Ureter (tissue), 1 donor: ENCODE results near the gene SEC61A2. TPM values are rescaled to one million over a fixed set of nuclear protein-coding genes. Genes with fewer than 3 reads are reported as not detected.
"Not testable (repeated sequence)": the region's sequence is repeated elsewhere in the genome, so short reads cannot be mapped to it uniquely, and the experiment has no call there.

Experiments
- DNase-seq: peaks from one replicate; pipeline ENCODE4 v3.0.0-alpha.2; 2020; ENCODE audit warnings: low spot score
- total RNA-seq: library from RNA; stranded (reverse); gene quantifications from one replicate; pipeline ENCODE4 v1.2.4, GENCODE V29; 2023
- donor health status: DM: yes; HTN: yes; CAD: no.

Gene SEC61A2
- total RNA-seq, 1 donor from 2014 or later, result 8.6 TPM

- DNase-seq, result no peak
These were observed 31.2 kb downstream of the SEC61A2 start for GRCh38 chr10:12160664-12161063.

- no peak for DNase-seq
These were observed 33.5 kb downstream of the SEC61A2 start for GRCh38 chr10:12162927-12163326.

- no peak for DNase-seq
These were observed 34.6 kb downstream of the SEC61A2 start for GRCh38 chr10:12164085-12164484.

GRCh38 chr10:12165036-12165435, 35.6 kb downstream of the SEC61A2 start:
- DNase-seq, result no peak

- no peak for DNase-seq
These were observed 36.7 kb downstream of the SEC61A2 start for GRCh38 chr10:12165999-12166775.

- not testable (repeated sequence) for DNase-seq
These were observed 42.0 kb downstream of the SEC61A2 start for GRCh38 chr10:12171512-12171911.

- no peak for DNase-seq
These were observed 48.2 kb downstream of the SEC61A2 start for GRCh38 chr10:12177642-12178041.

- DNase-seq, result no peak
These were observed 50.2 kb downstream of the SEC61A2 start for GRCh38 chr10:12179606-12180170.

GRCh38 chr10:12180221-12180974, 50.9 kb downstream of the SEC61A2 start:
- DNase-seq, result no peak

GRCh38 chr10:12181065-12181775, 51.7 kb downstream of the SEC61A2 start:
- DNase-seq, result no peak

- DNase-seq, result no peak
These were observed 54.7 kb downstream of the SEC61A2 start for GRCh38 chr10:12184165-12184564.

- DNase-seq, result no peak
These were observed 56.8 kb downstream of the SEC61A2 start for GRCh38 chr10:12186323-12186722.

- DNase-seq, result no peak
These were observed 57.9 kb downstream of the SEC61A2 start for GRCh38 chr10:12187321-12187905.

GRCh38 chr10:12188656-12189055, 59.2 kb downstream of the SEC61A2 start:
- no peak for DNase-seq

GRCh38 chr10:12189426-12189825, 59.9 kb downstream of the SEC61A2 start:
- DNase-seq, result no peak

- no peak for DNase-seq
These were observed 62.2 kb downstream of the SEC61A2 start for GRCh38 chr10:12191715-12192114.

- DNase-seq, result no peak
These were observed 63.7 kb downstream of the SEC61A2 start for GRCh38 chr10:12193193-12193592.

GRCh38 chr10:12194752-12195271, 65.3 kb downstream of the SEC61A2 start:
- peak; percentile 52 for DNase-seq

- no peak for DNase-seq
These were observed 65.8 kb downstream of the SEC61A2 start for GRCh38 chr10:12195281-12195602.

GRCh38 chr10:12195603-12196506, 66.4 kb downstream of the SEC61A2 start, which contains the start of the genes CDC123 and NUDT5:
CDC123 (plus strand) TSS chr10:12196188; CDS start chr10:12196246, 58 bp downstream.
NUDT5 (minus strand) TSS chr10:12195891; CDS start chr10:12186291, 9,600 bp downstream.
- peak; percentile 87 for DNase-seq
